ENCODE measurements around the gene ARHGAP26. TPM values are rescaled to one million over a fixed set of nuclear protein-coding genes. Genes with fewer than 3 reads are reported as not detected.

Gene ARHGAP26
- total RNA-seq, 4 donors from 2014 or later, result 35.0 to 72.2 (median 44.0) TPM

DNA sequence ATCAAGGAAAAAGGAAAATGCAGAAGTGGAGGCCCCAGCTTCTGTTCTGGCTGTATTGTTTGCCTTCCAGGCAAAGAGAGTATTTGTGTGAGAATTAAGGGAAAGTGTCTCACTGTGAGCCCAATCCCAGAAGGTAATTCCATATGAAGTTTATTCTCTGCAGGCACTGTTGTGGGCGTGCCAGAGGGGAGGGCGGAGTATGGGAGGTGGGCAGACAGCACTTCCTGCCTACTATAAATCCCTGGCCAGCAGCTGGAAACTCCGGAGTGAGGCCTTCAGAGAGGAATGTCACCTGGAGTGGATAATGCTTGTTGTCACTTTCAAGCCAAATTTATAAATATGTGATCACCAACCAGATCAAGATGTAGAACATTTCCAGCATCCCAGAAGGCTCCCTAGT, 209.5 kb downstream of the ARHGAP26 start:
- TF ChIP-seq, protein P1, sequence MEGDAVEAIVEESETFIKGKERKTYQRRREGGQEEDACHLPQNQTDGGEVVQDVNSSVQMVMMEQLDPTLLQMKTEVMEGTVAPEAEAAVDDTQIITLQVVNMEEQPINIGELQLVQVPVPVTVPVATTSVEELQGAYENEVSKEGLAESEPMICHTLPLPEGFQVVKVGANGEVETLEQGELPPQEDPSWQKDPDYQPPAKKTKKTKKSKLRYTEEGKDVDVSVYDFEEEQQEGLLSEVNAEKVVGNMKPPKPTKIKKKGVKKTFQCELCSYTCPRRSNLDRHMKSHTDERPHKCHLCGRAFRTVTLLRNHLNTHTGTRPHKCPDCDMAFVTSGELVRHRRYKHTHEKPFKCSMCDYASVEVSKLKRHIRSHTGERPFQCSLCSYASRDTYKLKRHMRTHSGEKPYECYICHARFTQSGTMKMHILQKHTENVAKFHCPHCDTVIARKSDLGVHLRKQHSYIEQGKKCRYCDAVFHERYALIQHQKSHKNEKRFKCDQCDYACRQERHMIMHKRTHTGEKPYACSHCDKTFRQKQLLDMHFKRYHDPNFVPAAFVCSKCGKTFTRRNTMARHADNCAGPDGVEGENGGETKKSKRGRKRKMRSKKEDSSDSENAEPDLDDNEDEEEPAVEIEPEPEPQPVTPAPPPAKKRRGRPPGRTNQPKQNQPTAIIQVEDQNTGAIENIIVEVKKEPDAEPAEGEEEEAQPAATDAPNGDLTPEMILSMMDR (IDR thresholded peaks at IDR 0.05; ENCODE audit: low read depth), result no peak

DNA sequence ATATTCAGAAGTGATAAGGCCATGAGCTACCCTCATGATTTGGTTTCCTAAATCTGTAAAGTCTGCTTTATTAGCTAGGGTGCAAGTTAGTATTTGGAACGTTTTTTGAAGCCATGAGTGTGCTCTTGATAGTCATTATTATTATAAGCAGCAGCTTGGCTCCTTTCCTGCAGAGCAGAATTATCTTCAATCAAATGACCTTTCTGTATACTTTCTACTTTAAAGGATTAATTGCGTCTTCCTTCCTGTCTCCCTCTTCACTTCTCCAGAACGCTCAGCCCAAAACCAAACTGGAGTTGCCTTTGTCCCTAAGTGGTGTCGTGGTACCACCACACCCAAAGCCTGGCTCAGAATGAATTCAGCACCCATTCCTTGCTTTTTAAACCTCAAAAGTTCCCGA, 211.3 kb downstream of the ARHGAP26 start:
- TF ChIP-seq, protein P1 (IDR thresholded peaks at IDR 0.05; ENCODE audit: low read depth), result no peak

DNA sequence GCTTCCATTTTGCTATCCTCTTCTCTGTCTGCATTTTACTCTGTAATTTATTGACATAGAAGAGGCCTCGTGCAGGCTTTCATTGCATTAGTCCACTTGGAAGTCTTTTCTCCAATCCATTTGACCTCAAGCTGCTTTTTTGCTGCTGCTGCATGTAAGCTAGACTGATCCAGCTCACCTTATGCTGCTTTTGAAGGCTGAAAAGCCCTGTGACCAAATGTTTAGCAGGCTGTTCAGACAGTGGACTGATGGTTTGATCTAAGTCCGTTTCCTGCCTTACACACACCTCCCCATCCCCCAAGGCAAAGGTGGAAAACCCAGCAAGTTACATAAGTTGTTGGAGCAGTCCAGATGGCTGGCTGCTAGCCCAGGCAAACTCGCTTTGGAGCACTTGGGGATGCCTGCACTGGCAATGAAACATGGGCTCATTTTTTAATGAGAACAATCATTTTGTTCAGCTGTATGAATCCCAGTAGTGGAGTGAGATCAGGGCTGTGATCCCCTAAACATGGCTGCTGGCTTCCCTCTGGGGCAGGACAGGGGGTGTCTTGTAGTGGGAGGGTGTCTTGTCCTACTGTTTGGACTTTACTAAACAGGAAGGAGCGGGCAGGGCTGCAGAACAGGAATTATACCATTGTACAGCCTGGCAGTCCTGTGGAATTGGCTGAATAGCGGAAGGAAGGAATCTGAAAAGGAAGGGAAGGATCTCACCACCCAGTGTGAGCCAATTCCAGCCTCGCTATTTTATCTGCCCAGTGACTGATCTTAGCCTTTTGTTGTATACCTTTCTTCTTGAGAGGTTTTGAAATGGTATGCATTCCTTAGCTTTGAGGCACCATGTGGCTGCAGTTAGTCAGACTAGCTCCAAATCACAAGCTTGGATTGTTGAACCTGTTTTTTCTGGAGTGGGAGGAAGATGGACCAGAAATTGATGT, 212.0 kb downstream of the ARHGAP26 start:
- TF ChIP-seq, protein P1 (IDR thresholded peaks at IDR 0.05; ENCODE audit: low read depth), result no peak

GRCh38 chr5:142982821-142983200, 212.6 kb downstream of the ARHGAP26 start:
- TF ChIP-seq, protein P1 (IDR thresholded peaks at IDR 0.05; ENCODE audit: low read depth), result no peak

GRCh38 chr5:142984011-142984410, 213.8 kb downstream of the ARHGAP26 start:
- TF ChIP-seq, protein P1 (IDR thresholded peaks at IDR 0.05; ENCODE audit: low read depth), result no peak

DNA sequence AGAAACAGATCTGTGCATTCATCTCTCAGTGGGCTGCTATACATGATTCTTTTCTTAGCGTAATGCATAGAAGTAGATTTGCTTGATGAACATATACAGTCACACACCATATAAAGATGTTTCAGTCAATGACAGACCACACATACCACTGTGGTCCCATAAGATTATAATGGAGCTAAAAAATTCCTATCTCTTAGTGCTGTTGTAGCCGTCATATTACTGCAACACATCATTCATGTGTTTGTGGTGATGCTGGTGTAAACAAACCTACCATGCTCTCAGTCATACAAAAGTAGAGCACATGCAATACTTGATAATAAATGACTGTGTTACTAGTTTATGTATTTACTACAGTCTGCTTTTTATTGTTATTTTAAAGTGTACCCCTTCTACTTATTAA, 214.3 kb downstream of the ARHGAP26 start:
- TF ChIP-seq, protein P1 (IDR thresholded peaks at IDR 0.05; ENCODE audit: low read depth), result no peak

GRCh38 chr5:142994218-142994617, 224.0 kb downstream of the ARHGAP26 start:
- TF ChIP-seq, protein P1 (IDR thresholded peaks at IDR 0.05; ENCODE audit: low read depth), result no peak
